ENCODE measurements around the gene HDHD2.

HDHD2 gene

DNA sequence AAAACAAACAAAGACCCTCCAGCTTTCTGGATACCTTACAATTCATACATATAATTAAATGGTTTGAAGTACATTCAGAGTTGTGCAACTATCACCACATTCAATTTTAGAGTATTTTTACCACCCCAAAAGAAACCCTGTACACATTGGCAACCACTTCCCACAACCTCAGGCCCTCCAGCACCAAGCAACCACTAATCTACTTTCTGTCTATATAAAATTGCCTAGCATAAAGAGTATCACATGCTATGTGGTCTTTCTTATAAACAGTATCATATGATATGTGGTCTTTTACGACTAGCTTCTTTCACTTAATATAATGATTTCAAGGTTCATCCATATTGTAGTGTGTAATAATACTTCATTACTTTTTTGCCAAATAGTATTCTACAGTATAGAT lies 18.6 kb upstream of the HDHD2 start:
- Histone ChIP-seq H4K91ac (ENCODE audit: low read length) (no peak overlapping the region), H2BK5ac (ENCODE audit: low read depth, low read length, poor library complexity, severe bottlenecking) (no peak overlapping the region), H3K9me3 (ENCODE audit: control insufficient read depth, low read length) (no peaks in the 10 kb centered on the region), H3K27me3 (ENCODE audit: control insufficient read depth in 1 of 2, insufficient read depth in 1 of 2, low read length in 2 of 2) (no peaks in the 10 kb centered on the region), H3K9ac (ENCODE audit: low read length) (no peak overlapping the region), H3K14ac (ENCODE audit: low read length in 2 of 2) (no peak overlapping the region), H2BK15ac (ENCODE audit: low read depth, poor library complexity, severe bottlenecking) (no peak overlapping the region), H2BK12ac (ENCODE audit: low read length in 2 of 2) (no peak overlapping the region), H2BK120ac (ENCODE audit: low read depth, low read length) (no peak overlapping the region), H2AK5ac (ENCODE audit: low read length, severe bottlenecking) (no peak overlapping the region), H3K36me3 (ENCODE audit: control insufficient read depth in 1 of 2, insufficient read depth in 2 of 2, low read depth in 1 of 2, low read length in 2 of 2) (peaks cover 0 to 3% of the 10 kb centered on the region in 2 experiments), H3K23ac (ENCODE audit: low read length in 2 of 2) (no peak overlapping the region), H3K27ac (ENCODE audit: low read length, poor library complexity, severe bottlenecking) (no peak overlapping the region), H3K4me2 (ENCODE audit: low read length, poor library complexity, severe bottlenecking) (no peak overlapping the region), H3K18ac (ENCODE audit: low read depth in 1 of 2, low read length in 2 of 2) (no peak overlapping the region), H3K4me1 (ENCODE audit: control insufficient read depth, insufficient read depth, low read depth, low read length) (no peaks in the 10 kb centered on the region), H4K8ac (ENCODE audit: low read length) (no peak overlapping the region), H3K4ac (ENCODE audit: low read depth in 1 of 2, low read length in 2 of 2) (no peak overlapping the region), H3K79me1 (replicated peaks; ENCODE audit: low read length, poor library complexity, severe bottlenecking) (peaks cover 9% of the 10 kb centered on the region), H3K4me3 (ENCODE audit: insufficient read depth in 1 of 2, low read depth in 1 of 2, low read length in 2 of 2) (no peak overlapping the region), H2AFZ (ENCODE audit: low read depth, low read length) (no peak overlapping the region)
- DNase-seq = no peak
- no CpG with 5 or more reads among the region's 1 CpG for WGBS

DNA sequence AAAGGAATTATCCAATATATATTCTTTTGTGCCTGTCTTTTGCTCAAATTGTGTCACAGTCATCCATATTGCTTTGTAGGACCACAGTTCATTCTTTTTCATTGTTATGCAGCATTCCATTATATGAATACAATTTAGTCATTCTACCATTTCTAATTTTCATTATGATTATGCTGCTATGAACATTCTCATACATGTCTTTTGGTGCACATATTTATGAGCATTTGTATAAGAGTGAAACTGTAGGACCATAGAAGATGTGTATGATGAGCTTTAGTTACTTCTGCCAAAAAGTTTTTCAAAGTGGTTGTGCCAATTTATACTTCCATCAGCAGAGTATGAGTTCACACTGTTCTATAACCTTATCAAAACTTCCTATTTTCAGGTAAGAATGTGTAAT lies 18.2 kb upstream of the HDHD2 start:
- Histone ChIP-seq H2AFZ (ENCODE audit: low read depth, low read length) (no peak overlapping the region), H3K27ac (ENCODE audit: low read length, poor library complexity, severe bottlenecking) (no peak overlapping the region), H4K91ac (ENCODE audit: low read length) (no peak overlapping the region), H2BK5ac (ENCODE audit: low read depth, low read length, poor library complexity, severe bottlenecking) (no peak overlapping the region), H2BK12ac (ENCODE audit: low read length in 2 of 2) (no peak overlapping the region), H3K27me3 (ENCODE audit: control insufficient read depth in 1 of 2, insufficient read depth in 1 of 2, low read length in 2 of 2) (no peaks in the 10 kb centered on the region), H3K36me3 (ENCODE audit: control insufficient read depth in 1 of 2, insufficient read depth in 2 of 2, low read depth in 1 of 2, low read length in 2 of 2) (no peaks in the 10 kb centered on the region), H2AK5ac (ENCODE audit: low read length, severe bottlenecking) (no peak overlapping the region), H3K4ac (ENCODE audit: low read depth in 1 of 2, low read length in 2 of 2) (no peak overlapping the region), H3K4me1 (ENCODE audit: control insufficient read depth, insufficient read depth, low read depth, low read length) (no peaks in the 10 kb centered on the region), H3K18ac (ENCODE audit: low read depth in 1 of 2, low read length in 2 of 2) (no peak overlapping the region), H3K23ac (ENCODE audit: low read length in 2 of 2) (no peak overlapping the region), H3K9ac (ENCODE audit: low read length) (no peak overlapping the region), H3K9me3 (ENCODE audit: control insufficient read depth, low read length) (no peaks in the 10 kb centered on the region), H4K8ac (ENCODE audit: low read length) (no peak overlapping the region), H2BK15ac (ENCODE audit: low read depth, poor library complexity, severe bottlenecking) (no peak overlapping the region), H2BK120ac (ENCODE audit: low read depth, low read length) (no peak overlapping the region), H3K14ac (ENCODE audit: low read length in 2 of 2) (no peak overlapping the region), H3K4me3 (ENCODE audit: insufficient read depth in 1 of 2, low read depth in 1 of 2, low read length in 2 of 2) (no peak overlapping the region), H3K79me1 (replicated peaks; ENCODE audit: low read length, poor library complexity, severe bottlenecking) (peaks cover 9% of the 10 kb centered on the region), H3K4me2 (ENCODE audit: low read length, poor library complexity, severe bottlenecking) (no peak overlapping the region)
- no peak for DNase-seq

DNA sequence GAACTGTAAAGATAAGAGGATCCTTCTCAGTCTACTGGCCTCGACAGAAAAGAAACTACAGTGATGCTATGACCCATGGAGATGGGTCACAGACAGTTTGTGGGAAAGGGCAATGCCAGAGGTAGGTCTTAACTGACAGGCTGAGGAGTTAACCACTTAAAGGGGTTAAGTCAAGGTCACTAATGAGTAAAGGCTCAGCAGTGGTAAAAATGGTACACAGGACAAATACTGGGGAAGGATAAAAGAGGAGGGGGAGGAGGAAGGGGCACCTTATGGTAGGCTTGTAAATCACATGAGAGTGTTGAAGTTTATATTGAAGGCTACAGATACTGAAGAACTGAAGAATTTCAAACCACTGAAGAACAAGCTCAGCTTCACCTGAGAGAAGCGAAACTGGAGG lies 16.0 kb upstream of the HDHD2 start:
- no peak overlapping the region for H4K91ac ChIP-seq (ENCODE audit: low read length)
- no peak overlapping the region for H2AK5ac ChIP-seq (ENCODE audit: low read length, severe bottlenecking)
- no peaks in the 10 kb centered on the region for H3K9me3 ChIP-seq (ENCODE audit: control insufficient read depth, low read length)
- H3K4ac ChIP-seq (ENCODE audit: low read depth in 1 of 2, low read length in 2 of 2) = no peak overlapping the region
- WGBS = 43% methylated on average over 2 of the region's 2 CpGs
- no peak overlapping the region for H2AFZ ChIP-seq (ENCODE audit: low read depth, low read length)
- H3K27me3 ChIP-seq (ENCODE audit: control insufficient read depth in 1 of 2, insufficient read depth in 1 of 2, low read length in 2 of 2) = no peaks in the 10 kb centered on the region
- no peaks in the 10 kb centered on the region for H3K36me3 ChIP-seq (ENCODE audit: control insufficient read depth in 1 of 2, insufficient read depth in 2 of 2, low read depth in 1 of 2, low read length in 2 of 2)
- H4K8ac ChIP-seq (ENCODE audit: low read length) = no peak overlapping the region
- no peak overlapping the region for H3K27ac ChIP-seq (ENCODE audit: low read length, poor library complexity, severe bottlenecking)
- H3K14ac ChIP-seq (ENCODE audit: low read length in 2 of 2) = no peak overlapping the region
- H2BK120ac ChIP-seq (ENCODE audit: low read depth, low read length) = no peak overlapping the region
- no peak overlapping the region for H3K4me3 ChIP-seq (ENCODE audit: insufficient read depth in 1 of 2, low read depth in 1 of 2, low read length in 2 of 2)
- peaks cover 11% of the 10 kb centered on the region for H3K79me1 ChIP-seq (replicated peaks; ENCODE audit: low read length, poor library complexity, severe bottlenecking)
- no peak overlapping the region for H3K18ac ChIP-seq (ENCODE audit: low read depth in 1 of 2, low read length in 2 of 2)
- H3K23ac ChIP-seq (ENCODE audit: low read length in 2 of 2) = no peak overlapping the region
- no peak overlapping the region for H3K4me2 ChIP-seq (ENCODE audit: low read length, poor library complexity, severe bottlenecking)
- no peak overlapping the region for H2BK12ac ChIP-seq (ENCODE audit: low read length in 2 of 2)
- H3K4me1 ChIP-seq (ENCODE audit: control insufficient read depth, insufficient read depth, low read depth, low read length) = no peaks in the 10 kb centered on the region
- H2BK15ac ChIP-seq (ENCODE audit: low read depth, poor library complexity, severe bottlenecking) = no peak overlapping the region
- peak; percentile 36 for DNase-seq
- H3K9ac ChIP-seq (ENCODE audit: low read length) = no peak overlapping the region
- H2BK5ac ChIP-seq (ENCODE audit: low read depth, low read length, poor library complexity, severe bottlenecking) = no peak overlapping the region

DNA sequence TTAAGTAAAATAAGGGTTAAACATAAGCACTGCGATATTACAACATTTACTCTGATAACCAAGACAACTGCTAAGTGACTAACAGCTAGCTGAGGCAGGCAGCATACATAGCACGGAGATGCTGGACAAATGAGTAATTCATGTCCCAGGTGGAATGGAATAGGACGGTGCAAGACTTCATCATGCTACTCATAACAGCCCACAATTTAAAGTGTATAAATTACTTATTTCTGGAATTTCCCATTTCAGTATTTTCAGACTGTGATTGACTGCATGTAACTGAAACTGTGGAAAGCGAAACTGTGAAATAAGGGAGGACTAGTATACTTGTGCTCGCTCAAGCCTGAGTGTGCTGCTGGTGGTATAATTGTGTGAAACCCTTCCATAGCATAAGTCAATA lies 12.9 kb upstream of the HDHD2 start:
- WGBS = 89% methylated on average over 4 of the region's 5 CpGs
- Histone ChIP-seq H3K4me2 (ENCODE audit: low read length, poor library complexity, severe bottlenecking) (no peak overlapping the region), H2BK120ac (ENCODE audit: low read depth, low read length) (no peak overlapping the region), H2AK5ac (ENCODE audit: low read length, severe bottlenecking) (no peak overlapping the region), H2BK5ac (ENCODE audit: low read depth, low read length, poor library complexity, severe bottlenecking) (no peak overlapping the region), H3K36me3 (ENCODE audit: control insufficient read depth in 1 of 2, insufficient read depth in 2 of 2, low read depth in 1 of 2, low read length in 2 of 2) (peaks cover 0 to 2% of the 10 kb centered on the region in 2 experiments), H2BK12ac (ENCODE audit: low read length in 2 of 2) (no peak overlapping the region), H3K18ac (ENCODE audit: low read depth in 1 of 2, low read length in 2 of 2) (no peak overlapping the region), H3K79me1 (replicated peaks; ENCODE audit: low read length, poor library complexity, severe bottlenecking) (peaks cover 16% of the 10 kb centered on the region), H3K4me3 (ENCODE audit: insufficient read depth in 1 of 2, low read depth in 1 of 2, low read length in 2 of 2) (peak overlapping the region in 1 of 2 experiments; percentile 55), H3K27ac (ENCODE audit: low read length, poor library complexity, severe bottlenecking) (no peak overlapping the region), H2BK15ac (ENCODE audit: low read depth, poor library complexity, severe bottlenecking) (no peak overlapping the region), H3K14ac (ENCODE audit: low read length in 2 of 2) (no peak overlapping the region), H4K8ac (ENCODE audit: low read length) (no peak overlapping the region), H4K91ac (ENCODE audit: low read length) (no peak overlapping the region), H3K23ac (ENCODE audit: low read length in 2 of 2) (no peak overlapping the region), H3K4ac (ENCODE audit: low read depth in 1 of 2, low read length in 2 of 2) (no peak overlapping the region), H2AFZ (ENCODE audit: low read depth, low read length) (no peak overlapping the region), H3K4me1 (ENCODE audit: control insufficient read depth, insufficient read depth, low read depth, low read length) (peaks cover 4% of the 10 kb centered on the region), H3K27me3 (ENCODE audit: control insufficient read depth in 1 of 2, insufficient read depth in 1 of 2, low read length in 2 of 2) (no peaks in the 10 kb centered on the region), H3K9ac (ENCODE audit: low read length) (peak overlapping the region; percentile 85), H3K9me3 (ENCODE audit: control insufficient read depth, low read length) (no peaks in the 10 kb centered on the region)
- peak; percentile 64 for DNase-seq

Data from mesenchymal stem cell (in vitro differentiated cells and primary cell).